Hindlimb muscle (tissue), 1 donor: ENCODE results near the gene RHOF. TPM values are rescaled to one million over a fixed set of nuclear protein-coding genes. Genes with fewer than 3 reads are reported as not detected.

Source experiments
- DNase-seq: peaks from one replicate; pipeline ENCODE4 v3.0.0-alpha.2; 2013
- polyA plus RNA-seq: library from polyadenylated mRNA; unstranded; fragments of 120-200 nt; gene quantifications from one replicate; pipeline ENCODE4 v1.2.1, GENCODE V29; 2013; ENCODE audit not compliant: insufficient read length

RHOF gene
- polyA plus RNA-seq, 1 donor = 3.7 TPM

DNA sequence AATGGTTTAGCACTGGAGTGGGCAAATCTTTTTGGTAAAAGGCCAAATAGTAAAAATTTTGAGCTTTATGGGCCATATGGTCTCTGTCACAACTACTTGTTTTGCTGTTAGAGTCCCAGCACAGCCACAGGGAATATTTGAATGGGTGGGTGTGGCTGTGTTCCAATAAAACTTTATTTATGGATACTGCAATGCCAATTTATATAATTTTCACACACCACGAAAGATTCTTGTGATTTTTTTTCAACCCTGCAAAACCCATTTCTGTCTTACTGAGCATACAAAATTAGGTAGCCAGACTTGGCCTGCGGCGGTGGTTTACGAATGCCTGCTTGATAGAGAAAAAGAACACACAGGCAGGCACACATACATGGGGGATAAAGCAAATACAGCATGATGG lies 52.6 kb downstream of the RHOF start:
- DNase-seq = no peak

DNA sequence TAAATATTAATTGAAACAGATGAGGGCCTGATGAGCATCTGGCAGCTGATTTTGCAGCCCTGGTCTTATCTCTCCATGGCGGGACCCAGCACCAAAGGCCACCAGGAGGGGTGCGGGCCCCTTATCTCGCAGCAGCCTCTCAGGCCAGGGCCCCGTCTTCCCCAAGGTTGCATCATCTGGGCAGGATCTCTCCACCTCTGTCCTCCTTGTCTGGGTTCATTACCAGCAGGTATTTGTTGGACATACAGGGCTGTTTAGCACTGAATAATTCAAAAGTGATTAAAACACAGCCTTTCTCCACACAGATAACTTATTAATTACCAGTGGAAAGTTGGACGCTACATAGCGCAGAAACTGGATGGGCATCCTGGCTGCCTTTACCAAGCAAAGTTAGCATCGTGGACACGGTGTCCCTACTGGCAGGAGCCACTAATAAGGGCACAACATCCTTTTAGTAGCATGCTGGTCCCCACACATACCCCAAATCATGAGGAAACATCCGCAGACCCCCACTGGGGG lies 55.1 kb downstream of the RHOF start:
- DNase-seq = no peak

DNA sequence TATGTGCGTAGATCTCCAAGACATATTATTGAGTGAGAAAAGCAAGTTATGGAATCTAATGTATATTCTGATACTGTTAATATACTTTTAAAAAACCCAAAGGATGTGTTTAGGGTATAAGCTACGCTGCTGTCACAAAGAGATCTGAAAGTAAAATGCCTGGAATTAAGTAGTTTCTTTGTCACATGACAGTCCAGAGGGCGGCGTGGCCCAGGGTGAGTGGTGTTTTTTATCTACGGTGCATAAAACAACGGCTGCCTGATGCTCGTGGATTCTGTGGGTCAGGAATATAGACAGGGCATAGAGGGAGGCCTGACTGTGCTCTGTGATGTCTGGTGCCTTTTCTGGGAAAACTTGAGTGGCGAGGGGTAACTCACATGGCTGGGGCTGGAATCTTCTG lies 59.6 kb downstream of the RHOF start:
- no peak for DNase-seq

GRCh38 chr12:121731473-121731872 lies 62.0 kb downstream of the RHOF start:
- DNase-seq = no peak

GRCh38 chr12:121729021-121729420 lies 64.5 kb downstream of the RHOF start:
- DNase-seq = no peak

Other genes starting within 250 kb of the RHOF start
- 23.1 TPM for gene KDM2B, start 212.7 kb downstream of the RHOF start, polyA plus RNA-seq
- gene ORAI1, start 167.2 kb downstream of the RHOF start, polyA plus RNA-seq = 44.8 TPM
- gene MORN3, start 124.0 kb downstream of the RHOF start, polyA plus RNA-seq = 0.54 TPM
- gene TMEM120B, start 80.9 kb downstream of the RHOF start, polyA plus RNA-seq = 30.4 TPM
- gene SETD1B, start 10.3 kb upstream of the RHOF start, polyA plus RNA-seq = 12.3 TPM
- not detected for gene HPD, start 65.2 kb upstream of the RHOF start, polyA plus RNA-seq
- gene PSMD9, start 95.1 kb upstream of the RHOF start, polyA plus RNA-seq = 44.4 TPM
- 1.3 TPM for gene CFAP251, start 124.9 kb upstream of the RHOF start, polyA plus RNA-seq
- 21.2 TPM for gene BCL7A, start 228.2 kb upstream of the RHOF start, polyA plus RNA-seq